GM18508 (cell line): ENCODE measurements around the gene GRK1.

Experiments
- ATAC-seq: cut with Tn5 transposase; IDR thresholded peaks from one replicate; pipeline ENCODE4 v1.9.1; 2021; ENCODE audit warnings: moderate number of reproducible peaks; ENCODE audit not compliant: insufficient read depth, unreplicated experiment

GRK1 gene

GRCh38 chr13:113786262-113786841 lies 119.3 kb downstream of the GRK1 start:
- no peak for ATAC-seq
